Ramos (cell line): ENCODE measurements around the gene RABAC1.

Experiments
- in situ Hi-C: fragments of 300-500 bp; cut with MboI; formaldehyde crosslinking; loops from one replicate; pipeline ENCODE4 v1.14.3; 2022; ENCODE audit warnings: low sequenced_read_pairs; ENCODE audit not compliant: unreplicated experiment

Gene RABAC1

DNA sequence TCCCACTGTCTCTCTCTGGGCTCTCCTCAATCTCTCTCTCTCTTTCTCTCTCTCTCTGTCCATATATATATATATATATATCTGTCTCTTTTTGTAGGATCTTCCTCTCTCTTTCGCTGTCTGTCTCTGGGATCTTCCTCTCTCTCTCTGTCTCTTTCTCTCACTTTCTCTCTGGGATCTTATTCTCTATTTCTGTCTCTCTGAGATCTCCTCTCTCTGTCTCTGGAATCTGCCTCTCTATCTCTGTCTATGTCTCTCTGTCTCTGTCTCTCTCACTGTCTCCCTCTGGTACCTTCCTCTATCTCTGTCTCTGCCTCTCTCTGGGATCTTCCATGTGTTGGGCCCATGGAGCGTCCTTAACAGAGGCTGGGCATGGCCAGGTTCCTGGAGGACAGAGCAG, 31.5 kb upstream of the RABAC1 start:
- in situ Hi-C loops, result no loop called here

DNA sequence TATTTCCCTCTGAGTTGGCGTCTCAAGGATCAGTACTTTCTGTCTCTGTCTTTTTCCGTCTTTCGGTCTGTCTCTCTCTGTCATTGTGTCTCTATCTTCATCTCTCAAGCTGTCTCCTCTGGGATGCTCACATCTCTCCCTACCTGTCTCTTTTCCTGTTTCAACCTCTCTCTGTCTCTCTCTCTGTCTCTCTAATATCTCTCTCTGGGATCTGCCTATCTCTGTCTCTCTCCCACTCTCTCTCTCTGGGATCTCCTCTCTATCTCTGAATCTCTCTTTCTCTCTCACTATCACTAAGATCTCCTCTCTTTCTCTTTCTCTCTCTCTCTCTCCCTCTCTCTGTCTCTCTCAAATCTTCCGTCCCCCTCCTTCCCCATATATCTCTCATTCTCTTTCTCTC, 30.9 kb upstream of the RABAC1 start:
- in situ Hi-C loops, result no loop called here

DNA sequence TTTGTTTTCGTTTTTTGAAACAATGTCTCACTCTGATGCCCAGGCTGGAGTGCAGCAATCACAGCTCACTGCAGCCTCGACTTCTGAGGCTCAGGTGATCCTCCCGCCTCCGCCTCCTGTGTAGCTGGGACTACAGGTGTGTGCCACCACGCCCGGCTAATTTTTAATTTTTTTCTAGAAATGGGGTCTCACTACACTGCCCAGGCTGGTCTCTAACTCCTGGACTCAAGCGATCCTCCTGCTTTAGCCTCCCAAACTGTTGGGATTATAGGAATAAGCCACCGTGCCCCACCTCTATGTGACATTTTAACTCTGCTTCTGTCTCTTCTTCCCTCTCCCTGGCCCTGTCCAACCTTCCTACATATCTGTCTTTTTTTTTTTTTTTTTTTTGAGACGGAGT, 29.8 kb upstream of the RABAC1 start:
- in situ Hi-C loops, result no loop called here

DNA sequence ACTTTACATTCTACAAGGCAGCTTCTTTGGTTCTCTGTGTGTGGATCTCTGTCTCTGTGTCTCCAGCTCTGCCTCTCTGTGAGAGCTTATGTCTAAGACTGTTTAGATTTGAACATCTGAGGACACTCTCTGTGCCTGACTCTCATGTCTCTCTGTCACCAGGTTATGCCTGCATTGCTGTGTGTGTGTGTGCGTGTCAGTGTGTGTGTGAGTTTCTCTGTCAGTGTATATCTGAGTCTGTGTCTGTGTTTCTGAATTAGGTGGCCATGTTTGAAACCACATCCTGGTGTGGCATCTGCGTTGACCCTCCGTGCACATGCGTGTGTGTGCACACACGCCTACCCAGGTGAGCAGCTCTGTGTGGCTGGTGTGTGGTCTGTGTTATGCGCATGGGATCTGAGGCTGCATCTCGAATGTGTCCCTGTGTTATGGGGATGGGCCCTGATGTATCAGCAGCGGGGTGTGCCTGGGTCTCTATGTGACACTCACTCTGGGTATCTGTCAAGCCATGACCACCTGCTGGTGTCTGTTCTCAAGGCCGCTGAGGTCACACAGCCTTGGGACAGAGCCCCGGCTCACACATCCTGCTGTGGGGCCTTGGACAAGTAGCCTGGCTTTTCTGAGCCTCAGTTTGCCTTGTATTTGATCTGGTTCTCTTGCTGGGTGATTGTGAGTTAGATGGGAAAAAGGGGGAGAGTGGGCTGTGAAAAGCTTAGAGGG, 28.2 kb upstream of the RABAC1 start:
- in situ Hi-C loops, result no loop called here

DNA sequence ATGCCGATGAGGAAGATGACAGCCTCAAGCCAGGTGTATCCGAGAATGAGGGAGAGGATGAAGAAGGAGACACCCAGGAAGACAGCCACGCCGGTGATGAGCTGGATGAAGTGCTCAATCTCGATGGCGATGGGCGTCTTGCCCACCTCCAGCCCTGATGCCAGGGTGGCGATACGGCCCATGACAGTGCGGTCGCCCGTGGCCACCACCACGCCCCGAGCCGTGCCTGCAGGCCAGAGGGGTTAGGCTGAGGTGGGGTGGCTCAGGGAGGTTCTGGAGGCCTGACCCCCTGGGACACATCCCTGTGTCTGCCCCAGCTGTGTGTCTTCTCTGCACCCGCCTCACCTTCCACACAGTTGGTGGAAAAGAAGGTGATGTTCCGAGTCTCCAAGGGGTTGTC, 25.8 kb upstream of the RABAC1 start:
- in situ Hi-C loops, result no loop called here

DNA sequence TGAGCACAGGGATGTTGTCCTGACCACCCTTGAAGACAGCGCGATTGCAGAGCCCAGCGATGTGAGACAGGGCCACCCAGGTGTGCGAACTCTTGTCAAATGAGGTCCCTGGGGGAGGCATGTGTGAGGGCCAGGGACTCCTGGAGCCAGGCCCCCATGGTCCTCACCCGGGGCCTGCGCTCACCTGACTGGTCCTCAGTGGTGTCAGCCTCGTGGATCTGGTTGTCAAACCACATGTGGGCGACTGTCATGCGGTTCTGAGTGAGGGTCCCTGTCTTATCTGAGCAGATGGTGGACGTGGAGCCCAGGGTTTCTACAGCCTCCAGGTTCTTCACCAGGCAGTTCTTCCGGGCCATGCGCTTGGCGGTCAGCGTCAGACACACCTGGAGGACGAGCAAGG, 22.6 kb upstream of the RABAC1 start:
- in situ Hi-C loops, result no loop called here

DNA sequence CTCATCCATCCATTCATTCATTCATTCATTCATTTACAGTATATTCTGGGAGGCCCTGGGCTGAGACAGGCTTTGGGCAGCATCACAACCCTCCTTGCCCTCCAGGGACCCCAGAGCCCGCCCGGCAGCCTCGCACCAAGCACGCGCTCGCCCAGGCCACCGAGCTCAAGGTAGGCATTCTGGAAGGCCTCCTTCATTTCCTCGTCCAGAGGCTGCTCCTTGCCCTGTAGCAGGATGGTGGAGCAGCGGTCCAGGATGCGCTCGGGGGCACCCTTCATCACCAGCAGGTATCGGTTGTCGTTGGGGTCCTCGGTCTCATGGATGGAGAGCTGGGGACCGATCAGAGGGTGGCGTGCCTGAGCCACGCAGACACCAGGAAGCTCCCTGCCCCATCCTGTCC, 19.3 kb upstream of the RABAC1 start:
- in situ Hi-C loops, result no loop called here

DNA sequence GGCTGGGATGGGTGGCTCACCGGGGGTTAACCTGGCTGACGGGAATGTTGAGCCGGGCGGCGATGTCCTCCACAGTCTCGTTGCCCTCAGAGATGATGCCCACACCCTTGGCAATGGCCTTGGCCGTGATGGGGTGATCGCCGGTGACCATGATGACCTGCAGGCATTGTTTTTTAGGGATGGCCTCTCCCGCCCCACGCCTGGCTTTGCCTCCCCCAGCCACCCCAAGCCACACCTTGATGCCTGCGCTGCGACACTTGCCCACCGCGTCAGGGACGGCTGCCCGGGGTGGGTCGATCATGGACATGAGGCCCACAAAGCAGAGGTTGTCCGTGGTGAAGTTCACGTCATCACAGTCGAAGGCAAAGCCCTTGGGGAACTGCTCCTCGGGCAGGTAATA, 18.8 kb upstream of the RABAC1 start:
- in situ Hi-C loops, result no loop called here

DNA sequence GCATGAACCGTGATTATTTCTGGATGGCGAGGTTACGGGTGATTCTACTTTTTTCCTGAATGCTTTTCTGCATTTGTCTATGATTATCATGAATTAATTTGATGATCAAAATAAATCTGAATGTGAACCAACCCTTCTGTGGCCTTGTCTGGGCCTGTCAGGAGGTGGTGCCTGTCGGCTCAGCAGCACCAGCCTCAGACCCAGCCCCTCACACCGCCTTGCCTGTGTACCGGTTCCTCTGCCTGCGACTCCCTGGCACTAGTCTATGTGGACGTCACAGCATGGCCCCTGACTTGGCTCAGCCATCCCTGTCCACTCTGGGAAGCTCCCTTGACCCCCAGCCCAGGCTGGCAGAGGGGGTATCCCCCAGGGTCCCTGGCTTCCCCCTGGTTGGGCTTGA, 15.5 kb upstream of the RABAC1 start:
- in situ Hi-C loops, result no loop called here

DNA sequence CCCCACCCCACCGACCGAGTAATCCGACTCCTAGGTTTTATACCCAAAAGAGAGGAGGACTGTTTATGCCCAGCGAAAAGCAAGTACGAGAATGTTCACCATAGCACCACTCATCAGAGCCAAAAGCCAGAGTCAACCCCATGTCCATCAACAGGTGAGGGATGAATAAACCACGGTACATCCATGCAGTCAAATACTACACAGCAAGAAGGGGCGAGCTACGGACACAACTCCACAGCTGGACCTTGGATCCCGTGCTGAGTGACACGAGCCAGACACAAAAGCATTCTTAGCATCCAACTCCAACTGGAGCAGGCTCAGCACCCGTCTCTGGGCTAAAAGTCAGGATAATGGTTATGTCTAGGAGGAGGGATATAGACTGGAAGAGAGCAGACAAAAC, 12.2 kb upstream of the RABAC1 start:
- in situ Hi-C loops, result no loop called here

DNA sequence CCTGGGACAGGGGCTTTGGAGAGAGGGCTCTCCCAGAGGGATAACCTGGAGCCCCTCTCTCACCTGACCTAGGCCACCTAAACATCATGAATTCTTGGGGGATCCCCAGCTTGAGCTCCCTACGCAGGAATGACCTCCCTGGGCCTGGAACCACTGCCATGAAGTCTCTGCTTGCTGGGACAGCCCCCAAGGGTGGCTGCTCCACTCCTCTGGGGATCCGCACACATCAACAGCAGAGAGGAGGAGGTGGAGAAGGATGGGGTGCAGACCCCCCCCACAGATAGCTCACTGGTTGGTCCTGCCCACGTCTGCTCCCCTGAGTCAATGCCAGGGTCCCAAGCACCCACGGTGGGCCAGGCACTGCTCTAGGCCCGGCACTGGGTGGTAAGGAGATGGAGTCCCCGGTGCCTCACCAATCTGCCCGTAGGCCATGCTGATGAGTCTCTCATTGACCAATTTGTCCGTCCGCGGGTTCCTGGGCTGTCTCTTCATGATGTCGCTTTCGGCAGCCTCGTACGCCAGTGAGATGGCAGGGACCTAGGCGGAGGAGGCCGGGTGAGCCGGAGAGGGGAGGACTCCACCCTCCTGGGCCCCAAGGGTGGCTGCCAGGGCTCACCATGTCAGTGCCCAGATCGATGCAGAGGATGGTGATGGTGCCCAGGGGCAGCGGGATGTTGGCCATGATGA, 10.8 kb upstream of the RABAC1 start:
- in situ Hi-C loops, result no loop called here

DNA sequence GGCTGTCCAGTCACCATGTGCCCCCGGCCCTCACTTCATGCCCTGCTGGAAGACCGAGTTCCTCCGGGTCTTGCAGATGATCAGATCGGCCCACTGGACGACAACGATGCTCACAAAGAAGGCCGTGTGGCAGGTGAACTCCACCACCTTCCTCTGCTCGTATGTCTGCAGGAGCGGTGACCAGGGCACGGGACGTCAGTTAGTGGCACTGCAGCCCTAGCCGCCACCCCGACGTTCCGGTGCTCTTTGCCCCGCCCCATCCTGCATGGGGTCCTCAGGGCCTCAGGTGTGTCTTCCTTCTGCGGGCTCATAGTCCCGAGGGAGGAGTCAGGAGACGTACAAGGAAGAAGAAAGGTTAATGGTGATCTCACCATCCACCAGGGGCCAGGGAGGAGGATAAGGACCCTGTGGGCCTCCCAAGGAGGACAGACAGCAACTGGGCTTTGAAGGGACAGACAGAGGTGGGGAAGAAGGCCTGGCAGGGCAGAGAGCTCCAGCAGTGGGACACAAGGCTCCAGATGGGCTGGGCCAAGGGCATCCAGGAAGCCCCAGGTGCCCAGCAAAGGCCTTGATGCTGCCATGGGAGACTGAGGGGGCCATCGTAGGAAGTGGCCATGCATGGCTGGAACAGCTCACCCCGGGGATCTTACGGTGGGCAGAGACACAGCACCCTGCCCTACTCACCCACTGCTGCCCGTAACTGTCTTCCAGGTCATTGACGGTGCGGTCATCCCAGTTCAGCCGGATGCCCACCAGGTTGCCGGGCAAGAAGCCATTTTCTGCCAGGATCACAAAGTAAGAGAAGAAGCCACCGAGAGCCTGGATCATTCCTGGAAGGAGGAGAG, 9.9 kb upstream of the RABAC1 start:
- in situ Hi-C loops, result no loop called here

DNA sequence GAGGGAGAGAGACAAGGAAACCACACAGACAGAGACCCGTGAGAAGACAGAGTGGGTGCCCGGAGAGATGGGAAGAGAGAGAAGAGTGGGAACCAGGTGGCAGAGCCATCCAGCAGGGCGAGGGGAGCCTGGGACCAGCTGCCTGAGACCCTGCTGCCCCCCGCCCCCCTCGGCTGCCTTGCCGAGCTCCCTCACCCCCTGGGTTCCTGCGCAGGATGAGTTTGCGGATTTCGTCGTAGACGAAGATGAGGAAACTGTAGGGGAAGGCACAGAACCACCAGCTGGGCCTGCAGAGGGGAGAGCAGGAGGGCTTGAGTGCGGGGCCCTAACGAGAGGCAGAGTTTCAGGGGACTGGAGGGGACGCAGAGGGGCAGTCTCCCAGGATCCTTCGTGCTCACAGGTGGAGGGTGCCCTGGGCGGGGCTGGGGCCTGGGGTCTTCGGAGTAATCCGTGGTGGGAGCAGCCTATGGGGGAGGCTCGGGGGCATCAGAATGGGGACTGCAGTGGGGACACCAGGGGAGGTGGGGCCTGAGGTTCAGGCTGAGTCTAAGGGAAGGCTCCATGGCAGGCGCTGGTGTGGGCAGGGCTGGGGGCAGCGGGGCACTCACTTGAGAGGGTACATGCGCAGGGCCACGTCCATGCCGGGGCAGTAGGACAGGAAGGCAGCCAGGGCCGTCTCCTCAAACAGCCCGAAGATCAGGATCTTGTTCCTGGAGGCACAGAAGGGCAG, 8.1 kb upstream of the RABAC1 start:
- in situ Hi-C loops, result no loop called here

DNA sequence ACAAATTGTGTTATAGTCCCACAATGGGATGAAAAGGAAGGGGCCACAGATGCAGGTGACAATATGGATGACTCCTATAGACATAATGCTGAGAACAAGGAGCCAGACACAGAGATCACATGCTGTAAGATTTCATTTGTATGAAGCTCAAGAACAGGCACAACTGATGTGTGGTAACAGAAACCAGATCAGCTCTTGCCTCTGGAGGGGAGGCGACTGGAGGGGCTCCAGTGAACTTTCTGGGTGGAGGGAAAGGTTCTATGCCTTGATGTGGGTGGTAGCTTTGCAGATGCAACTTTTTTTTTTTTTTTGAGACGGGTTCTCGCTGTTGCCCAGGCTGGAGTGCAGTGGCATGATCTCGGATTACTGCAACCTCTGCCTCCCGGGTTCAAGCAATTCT, 6.0 kb upstream of the RABAC1 start:
- in situ Hi-C loops, result no loop called here

DNA sequence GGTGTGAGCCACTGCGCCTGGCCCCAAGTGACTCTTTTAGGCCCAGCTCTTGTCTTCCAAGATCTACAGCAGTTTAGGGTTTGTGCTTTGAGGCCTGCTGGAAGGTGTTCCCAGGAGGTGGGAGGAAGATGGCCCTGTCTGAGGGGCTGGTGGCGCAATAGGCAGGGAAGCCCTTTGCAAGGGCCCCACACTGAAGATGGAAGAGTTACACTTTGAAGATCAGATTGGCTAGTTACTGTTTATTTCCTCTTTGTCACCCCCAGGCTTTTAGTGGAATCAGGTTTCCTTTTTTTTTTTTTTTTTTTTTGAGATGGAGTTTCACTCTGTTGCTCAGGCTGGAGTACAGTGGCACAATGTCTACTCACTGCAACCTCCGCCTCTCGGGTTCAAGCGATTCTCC, 1.9 kb upstream of the RABAC1 start:
- in situ Hi-C loops, result no loop called here

DNA sequence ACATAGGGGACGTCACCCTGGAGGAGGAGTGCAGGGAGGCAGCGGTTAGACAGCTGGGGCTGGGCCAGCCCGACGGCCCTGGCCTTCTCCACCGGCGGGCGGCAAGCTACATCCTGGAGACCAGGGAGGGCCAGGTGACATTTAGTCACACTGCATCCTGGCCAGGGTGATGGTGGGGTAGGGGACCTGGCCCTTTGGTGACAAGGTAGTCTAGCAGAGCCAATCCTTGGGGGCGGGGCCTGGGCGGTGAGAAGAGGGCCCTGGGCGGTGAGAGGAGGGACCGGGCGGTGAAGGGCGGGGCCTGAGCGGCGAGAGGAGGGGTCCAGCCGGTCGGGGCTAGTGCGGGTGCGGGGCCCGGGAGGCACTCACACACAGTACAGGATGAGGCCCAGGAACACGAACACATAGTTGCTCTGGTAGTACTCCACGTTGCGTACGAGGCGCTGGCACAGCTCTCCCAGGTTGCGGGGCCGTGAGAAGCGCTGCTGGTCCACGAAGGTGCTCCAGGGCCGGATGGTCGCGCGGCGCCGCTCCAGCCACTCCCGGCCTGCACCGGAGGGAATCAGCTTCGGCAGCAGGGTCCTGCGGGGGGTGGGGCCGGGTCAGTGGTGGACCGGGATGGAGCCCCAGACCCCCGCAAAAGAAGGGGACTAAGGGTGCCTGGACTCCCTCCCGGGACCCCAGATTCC, 610 bp downstream of the RABAC1 start:
- in situ Hi-C loops, result no loop called here

DNA sequence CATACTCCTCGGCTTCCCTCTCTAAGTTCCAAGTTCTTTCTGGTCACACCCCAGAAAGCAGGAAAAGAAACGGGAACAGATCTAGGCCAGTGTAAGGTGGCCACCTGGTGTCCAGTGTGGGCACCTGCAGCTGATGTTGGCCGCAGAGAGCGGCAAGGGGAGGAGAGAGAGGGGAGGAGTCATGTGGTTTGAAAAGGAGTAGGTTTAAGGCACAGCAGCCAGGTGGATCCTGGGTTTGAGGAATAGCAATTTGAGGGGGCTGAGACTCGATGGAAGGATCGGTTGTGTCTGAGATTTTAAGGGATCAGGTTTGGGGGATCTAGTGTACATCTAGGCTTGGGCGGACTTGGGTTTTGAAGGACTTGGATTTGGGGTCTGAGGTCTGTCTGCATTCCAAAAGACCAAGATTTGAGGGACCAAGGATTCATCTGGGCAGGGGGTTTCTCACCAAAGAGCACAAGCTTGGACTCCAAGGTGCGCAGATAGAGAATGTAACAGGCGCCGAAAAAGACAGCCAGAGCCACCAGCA, 1.2 kb downstream of the RABAC1 start:
- in situ Hi-C loops, result no loop called here

DNA sequence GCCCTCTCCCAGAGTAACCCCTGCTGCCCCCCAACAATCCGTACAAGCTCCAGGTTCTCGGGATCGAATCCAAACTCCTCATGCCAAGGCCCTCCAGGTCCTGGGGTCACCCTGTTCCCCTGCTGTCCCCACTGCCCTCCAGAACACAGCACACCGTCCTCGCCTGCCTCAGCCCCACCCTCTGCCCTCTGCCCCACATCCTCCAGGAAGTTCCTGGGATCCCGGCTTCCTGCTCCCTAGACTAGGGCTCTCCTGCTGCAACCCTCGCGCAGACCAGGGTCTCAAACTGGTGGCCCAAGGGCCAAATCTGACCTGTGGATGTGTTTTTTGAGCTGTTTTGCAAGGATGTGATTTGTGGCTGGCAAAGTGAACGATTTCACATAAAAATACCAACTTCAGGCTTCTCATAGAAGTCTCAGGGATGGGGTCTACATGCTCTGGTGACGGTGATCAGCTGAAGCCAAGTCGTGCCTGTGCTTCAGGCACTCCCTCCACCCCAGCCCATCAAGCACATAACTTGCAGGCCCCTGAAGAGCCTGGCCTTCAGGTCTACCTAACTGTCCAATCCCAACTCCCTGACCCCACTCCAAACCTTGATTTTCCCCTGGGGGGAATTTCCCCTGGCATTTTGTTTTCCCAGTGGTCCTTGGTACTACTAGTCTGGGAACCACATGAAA, 1.8 kb downstream of the RABAC1 start:
- in situ Hi-C loops, result no loop called here

DNA sequence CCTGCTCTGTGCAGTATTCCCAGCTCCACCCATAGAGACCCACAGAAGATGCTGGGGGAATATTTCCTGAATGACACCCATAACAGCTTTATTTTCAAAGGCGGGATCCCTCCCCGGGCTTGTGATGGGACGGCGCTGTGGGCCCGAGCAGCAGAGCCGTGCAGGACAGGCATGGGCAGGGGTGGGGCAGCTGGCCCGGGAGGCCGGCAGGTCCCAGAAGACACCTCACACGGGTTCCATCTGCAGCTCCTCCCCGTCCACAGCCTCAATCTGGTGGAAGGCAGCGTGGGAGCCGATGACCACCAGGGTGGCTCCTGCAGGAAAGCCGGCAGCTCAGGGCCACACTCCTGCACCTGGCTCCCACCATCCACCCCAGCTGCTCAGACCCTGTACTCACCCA, 2.5 kb downstream of the RABAC1 start:
- in situ Hi-C loops, result no loop called here
